K562 (cell line): Measurements from ENCODE around the gene SPTAN1.

Source experiments
- BCOR ChIP-seq: fragments of 450-650 bp; IDR thresholded peaks from 2 replicates; pipeline ENCODE4 v1.6.1; 2016
- CEBPZ ChIP-seq: fragments of 150-350 bp; IDR thresholded peaks from 2 replicates; pipeline ENCODE4 v1.6.1; 2014; ENCODE audit warnings: low read depth, mild to moderate bottlenecking, low read length, borderline replicate concordance
- CHD1 ChIP-seq: fragments of 200-600 bp; sonication (generic); IDR thresholded peaks from one replicate; pipeline ENCODE4 v1.6.1; 2012; ENCODE audit warnings: mild to moderate bottlenecking, moderate library complexity, low read length, inconsistent platforms
- CTCF ChIP-seq, 3 experiments: IDR thresholded peaks in 2 of 3; conservative IDR thresholded peaks in 1 of 3; 2 replicates each; pipeline ENCODE4 v1.5.1; 2011 to 2012; ENCODE audit warnings: low read length in 3 of 3, mild to moderate bottlenecking in 3 of 3, control low read depth in 2 of 3, improper control_type of control experiment in 1 of 3, inconsistent platforms in 1 of 3, low read depth in 1 of 3, mixed read lengths in 1 of 3, moderate library complexity in 1 of 3; ENCODE audit not compliant: insufficient read depth in 2 of 3
- FIP1L1 ChIP-seq: fragments of 200-400 bp; formaldehyde crosslinking; IDR thresholded peaks from 2 replicates; pipeline ENCODE4 v1.6.1; 2018; ENCODE audit warnings: mild to moderate bottlenecking, low read depth, low read length; ENCODE audit not compliant: poor library complexity, severe bottlenecking
- GATAD2A ChIP-seq: fragments of 450-650 bp; IDR thresholded peaks from 2 replicates; pipeline ENCODE4 v1.6.1; 2017
- MAX ChIP-seq: sonication (generic); formaldehyde crosslinking; IDR thresholded peaks from 2 replicates; pipeline ENCODE4 v1.9.0; 2022; ENCODE audit warnings: mild to moderate bottlenecking, missing genetic modification reagents
- MEF2A ChIP-seq: IDR thresholded peaks from 2 replicates; pipeline ENCODE4 v1.6.1; 2011; ENCODE audit warnings: low read depth, mild to moderate bottlenecking, low read length, moderate library complexity; ENCODE audit not compliant: control insufficient read depth
- PTBP1 ChIP-seq: fragments of 200-400 bp; formaldehyde crosslinking; IDR thresholded peaks from 2 replicates; pipeline ENCODE4 v1.6.1; 2017; ENCODE audit warnings: low read depth, low read length
- RBM22 ChIP-seq: fragments of 200-400 bp; formaldehyde crosslinking; IDR thresholded peaks from 2 replicates; pipeline ENCODE4 v1.6.1; 2018; ENCODE audit warnings: low read length, low read depth; ENCODE audit not compliant: poor library complexity, severe bottlenecking
- ZNF146 ChIP-seq: IDR thresholded peaks from one replicate; pipeline ENCODE4 v1.6.1; 2018; ENCODE audit warnings: missing compliant biosample characterization; ENCODE audit not compliant: unreplicated experiment
- ZNF165 ChIP-seq: fragments of 250-450 bp; sonication (Bioruptor Pico); IDR thresholded peaks from 2 replicates; pipeline ENCODE4 v1.4.0; 2020; ENCODE audit warnings: borderline replicate concordance
- ZNF232 ChIP-seq: sonication (generic); formaldehyde crosslinking; IDR thresholded peaks from 2 replicates; pipeline ENCODE4 v1.8.0; 2022; ENCODE audit warnings: mild to moderate bottlenecking, missing genetic modification reagents

- TF ChIP-seq ZNF232 (CRISPR knock-in tag) (no peak), CTCF (IDR thresholded peaks at IDR 0.05 in 2 of 3, conservative IDR thresholded peaks at IDR 0.05 in 1 of 3; ENCODE audit: insufficient read depth in 2 of 3, low read depth in 1 of 3, low read length in 3 of 3) (no peak), CEBPZ (no peak), CHD1 (no peak), RBM22 (no peak), GATAD2A (no peak), PTBP1 (no peak), BCOR (no peak), ZNF165 (CRISPR knock-in tag) (no peak), FIP1L1 (no peak), MEF2A (no peak), ZNF146 (CRISPR knock-in tag) (no peak), MAX (CRISPR knock-in tag) (no peak)
Measured at GRCh38 chr9:128657344-128657704, 104.9 kb downstream of the SPTAN1 start.
